G401.6 (cell line): ENCODE results near the gene MLLT10.
"Not testable (repeated sequence)": the region's sequence is repeated elsewhere in the genome, so short reads cannot be mapped to it uniquely, and the experiment has no call there.

Experiments
- FAIRE-seq: peaks from 2 replicates; lab custom pipeline; 2012; peaks lifted over from hg19 to GRCh38; lab: Jason Lieb, UNC

Gene MLLT10

GRCh38 chr10:21584834-21585530, 51.0 kb downstream of the MLLT10 start:
- no peak for FAIRE-seq

- FAIRE-seq, result no peak
These were observed 53.4 kb downstream of the MLLT10 start for GRCh38 chr10:21587391-21587790.

GRCh38 chr10:21588159-21588558, 54.1 kb downstream of the MLLT10 start:
- FAIRE-seq, result peak; percentile 13

GRCh38 chr10:21593986-21594385, 60.0 kb downstream of the MLLT10 start:
- FAIRE-seq, result no peak

- FAIRE-seq, result peak; percentile 15
These were observed 65.5 kb downstream of the MLLT10 start for GRCh38 chr10:21599582-21599981.

DNA sequence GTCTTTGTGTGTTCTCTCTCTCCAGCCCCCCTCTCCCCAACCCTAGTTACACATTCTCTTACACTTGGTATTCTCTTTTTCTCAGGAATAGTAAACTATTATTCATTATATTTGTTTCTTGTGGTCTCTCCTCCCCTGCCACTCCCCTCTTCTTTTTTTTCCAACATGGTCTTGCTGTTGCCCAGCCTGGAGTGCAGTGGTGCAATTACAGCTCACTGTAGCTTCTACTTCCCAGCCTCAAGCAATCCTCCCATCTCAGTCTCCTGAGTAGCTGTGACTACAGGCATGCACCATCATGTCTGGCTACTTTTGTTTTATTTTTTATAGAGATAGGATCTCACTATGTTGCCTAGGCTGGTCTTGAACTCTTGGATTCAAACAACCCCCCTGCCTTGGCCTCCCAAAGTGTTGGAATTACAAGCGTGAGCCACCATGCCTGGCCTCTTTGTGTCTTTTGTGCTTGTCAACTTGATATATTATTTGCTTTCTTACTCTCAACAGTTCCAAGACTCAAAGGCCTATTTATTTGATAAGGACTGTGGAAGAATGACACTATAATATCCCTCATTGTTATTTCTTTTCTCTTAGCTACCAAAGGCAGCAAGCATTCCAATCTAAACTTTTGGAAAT, 66.9 kb downstream of the MLLT10 start:
- FAIRE-seq, result no peak

DNA sequence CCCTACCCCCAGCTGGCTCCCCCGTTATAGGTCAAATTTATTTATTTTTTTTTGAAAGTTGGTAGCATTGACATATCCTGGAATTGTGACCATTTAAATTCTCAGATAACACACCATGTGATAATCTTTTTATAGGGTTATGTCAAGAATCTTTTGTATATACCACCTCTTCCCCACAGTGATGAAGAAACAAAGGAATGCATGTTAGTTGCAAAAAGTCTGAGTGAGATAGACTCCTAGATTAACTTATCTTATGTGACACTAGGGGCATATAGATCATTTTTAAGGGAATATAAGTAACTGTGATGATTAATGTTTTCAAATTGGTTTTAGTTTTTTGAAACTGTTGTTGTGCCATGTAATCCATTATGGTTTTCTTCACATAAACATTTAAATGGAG, 68.3 kb downstream of the MLLT10 start:
- FAIRE-seq, result no peak

GRCh38 chr10:21603721-21604120, 69.7 kb downstream of the MLLT10 start:
- FAIRE-seq, result no peak

GRCh38 chr10:21604651-21605050, 70.6 kb downstream of the MLLT10 start:
- no peak for FAIRE-seq

- peak; percentile 27 for FAIRE-seq
These were observed 73.9 kb downstream of the MLLT10 start for GRCh38 chr10:21607907-21608306.

GRCh38 chr10:21614000-21614399, 80.0 kb downstream of the MLLT10 start:
- FAIRE-seq, result no peak

GRCh38 chr10:21617267-21617666, 83.2 kb downstream of the MLLT10 start:
- peak; percentile 59 for FAIRE-seq

DNA sequence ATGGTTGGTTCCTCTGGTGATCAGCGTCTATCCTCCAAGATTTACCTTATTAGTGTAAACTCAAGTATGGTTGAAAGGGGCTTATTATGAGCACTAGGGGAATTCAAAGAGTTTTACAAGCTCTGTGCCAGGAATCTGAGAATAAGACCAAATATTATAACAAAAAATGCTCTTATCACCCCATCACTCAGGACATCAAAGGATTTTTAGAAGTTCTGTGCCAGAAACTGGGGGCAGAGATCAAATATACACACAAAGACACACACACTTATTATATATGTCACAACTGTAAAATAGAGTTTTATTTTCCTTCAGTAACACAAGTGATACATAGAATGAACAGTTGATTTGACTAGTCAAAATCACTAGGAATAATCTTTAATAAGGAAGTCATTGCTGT, 89.3 kb downstream of the MLLT10 start:
- FAIRE-seq, result no peak

- not testable (repeated sequence) for FAIRE-seq
These were observed 90.4 kb downstream of the MLLT10 start for GRCh38 chr10:21624421-21624820.

GRCh38 chr10:21624951-21625350, 90.9 kb downstream of the MLLT10 start:
- FAIRE-seq, result no peak

DNA sequence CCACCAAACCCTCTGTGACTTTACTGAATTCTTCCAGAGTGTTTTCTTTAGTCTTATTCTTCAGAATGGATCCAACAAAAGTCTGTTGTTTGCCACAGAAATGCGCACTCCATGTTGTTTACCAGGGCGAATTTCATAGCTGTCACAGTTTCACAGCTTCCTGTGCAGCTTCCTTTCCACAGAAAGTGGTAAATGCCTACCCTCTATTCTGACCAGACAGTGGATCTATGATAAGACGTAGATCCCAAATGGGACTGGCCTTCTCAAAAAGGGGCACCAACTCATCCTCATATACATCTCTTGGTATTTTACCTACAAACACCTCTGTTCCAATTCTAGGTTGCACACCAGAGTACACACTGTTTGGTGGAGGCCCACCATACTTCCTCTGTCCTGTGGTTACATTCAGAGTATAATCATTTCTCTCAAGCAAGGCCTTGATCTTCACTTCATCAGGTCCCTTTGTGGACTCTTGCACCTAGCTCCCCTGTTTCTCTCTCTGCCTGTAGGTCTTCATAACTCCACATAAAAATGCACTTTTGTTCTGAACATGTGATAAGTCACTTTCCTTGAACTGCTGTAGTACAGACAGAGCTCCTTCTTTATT, 91.7 kb downstream of the MLLT10 start:
- no peak for FAIRE-seq

GRCh38 chr10:21626457-21627161, 92.6 kb downstream of the MLLT10 start:
- no peak for FAIRE-seq

DNA sequence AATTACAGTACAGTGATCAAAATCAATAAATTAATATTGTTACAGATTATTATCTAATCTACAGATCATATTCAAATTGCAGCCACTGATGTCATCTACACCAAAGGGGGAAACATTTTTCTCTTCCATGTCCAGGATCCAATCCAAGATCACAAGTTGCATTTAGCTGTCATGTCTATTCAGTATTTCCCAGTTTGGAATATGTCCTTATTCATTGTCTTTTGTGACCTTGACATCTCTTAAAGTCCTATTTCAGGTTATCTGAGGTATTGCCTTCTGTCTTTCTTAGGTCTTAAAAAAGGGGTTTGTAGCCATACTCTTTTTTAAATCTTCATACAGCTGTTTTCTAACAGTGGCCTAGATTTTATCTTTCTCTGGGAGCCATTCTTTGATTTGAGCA, 93.3 kb downstream of the MLLT10 start:
- FAIRE-seq, result no peak

DNA sequence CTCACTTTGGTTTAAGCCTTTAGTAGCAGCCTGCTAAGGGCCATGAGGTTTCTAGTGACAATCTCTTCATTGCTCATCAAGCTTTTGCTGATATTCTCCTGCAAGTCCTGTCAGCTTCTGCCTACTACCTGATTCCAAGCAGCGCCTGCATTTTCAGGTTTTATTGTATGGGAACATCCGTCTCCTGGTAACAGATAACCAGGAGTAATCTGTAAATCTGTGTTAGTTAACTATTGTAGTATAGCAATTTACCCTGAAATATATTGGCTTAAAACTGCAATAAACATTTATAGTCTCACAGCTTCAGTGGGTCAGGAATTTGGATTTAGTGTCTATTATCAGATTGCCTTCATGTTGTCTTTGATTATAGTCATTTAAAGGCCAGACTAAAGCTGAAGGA, 94.0 kb downstream of the MLLT10 start:
- FAIRE-seq, result no peak

GRCh38 chr10:21628645-21629044, 94.6 kb downstream of the MLLT10 start:
- FAIRE-seq, result not testable (repeated sequence)

GRCh38 chr10:21634599-21635365, 100.8 kb downstream of the MLLT10 start:
- no peak for FAIRE-seq

DNA sequence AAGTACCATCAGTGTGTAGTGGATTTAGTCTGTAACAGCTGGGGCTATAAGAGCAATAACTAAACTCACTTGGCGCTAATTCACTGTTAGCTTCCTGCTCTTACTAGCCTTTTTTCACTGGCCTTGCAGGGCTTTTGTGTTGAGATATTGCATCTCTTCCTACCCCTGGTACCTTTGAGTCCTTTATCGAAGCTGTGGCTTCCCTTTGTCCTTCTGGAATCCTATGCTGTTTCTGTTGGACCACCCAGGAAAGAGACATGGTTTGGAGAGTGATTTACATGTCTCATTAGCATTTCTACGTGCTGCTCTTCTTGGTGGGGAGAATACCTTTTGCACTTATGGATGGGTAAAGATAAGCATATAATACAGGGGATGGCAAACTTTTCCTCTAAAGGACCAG, 103.8 kb downstream of the MLLT10 start:
- FAIRE-seq, result no peak
